Stimulated activated CD4-positive, alpha-beta T cell treated with anti-CD3 and anti-CD28 coated beads, Interleukin-4, amount 100 ng/mL, for 4 hours (primary cell): ENCODE results near the gene PLEKHM1.
"Not testable (repeated sequence)": the region's sequence is repeated elsewhere in the genome, so short reads cannot be mapped to it uniquely, and the experiment has no call there.

ENCODE experiments used
- DNase-seq, 2 experiments: peaks; one replicate each; pipeline ENCODE4 v3.0.0-alpha.2; 2020

PLEKHM1 gene

DNA sequence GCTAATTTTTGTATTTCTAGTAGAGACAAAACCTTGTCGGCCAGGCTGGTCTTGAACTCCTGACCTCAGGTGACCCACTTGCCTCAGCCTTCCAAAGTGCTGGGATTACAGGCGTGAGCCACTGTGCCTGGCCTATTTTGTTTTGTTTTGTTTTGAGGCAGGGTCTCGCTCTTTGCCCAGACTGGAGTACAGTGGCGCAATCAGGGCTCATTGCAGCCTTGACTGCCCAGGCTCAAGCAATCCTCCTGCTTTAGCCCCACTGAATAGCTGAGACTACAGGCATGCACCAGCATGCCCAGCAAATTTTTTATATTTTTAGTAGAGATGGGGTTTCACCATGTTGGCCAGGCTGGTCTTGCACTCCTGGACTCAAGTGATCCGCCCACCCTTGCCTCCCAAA is 30.1 kb downstream of the PLEKHM1 start:
- DNase-seq = not testable (repeated sequence)

DNA sequence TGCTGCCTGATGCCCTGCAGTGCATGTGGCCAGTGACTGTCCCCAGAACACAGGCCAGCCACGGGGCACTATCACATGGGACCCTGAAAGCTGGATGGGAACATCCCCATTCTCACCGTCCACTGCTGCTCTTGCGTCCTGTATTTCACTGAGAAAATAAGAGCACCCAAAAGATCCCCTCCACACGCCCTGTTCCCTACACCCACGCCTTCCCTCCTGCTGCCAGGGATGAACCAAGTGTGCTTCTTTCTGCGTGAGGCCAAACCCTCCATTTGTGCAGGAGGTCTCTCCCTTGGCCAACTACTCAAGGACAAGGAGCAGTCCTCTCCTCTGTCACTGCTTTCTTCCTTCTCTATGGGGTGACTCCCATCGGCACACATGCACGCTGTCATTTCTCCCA is 36.2 kb downstream of the PLEKHM1 start:
- not testable (repeated sequence) for DNase-seq

DNA sequence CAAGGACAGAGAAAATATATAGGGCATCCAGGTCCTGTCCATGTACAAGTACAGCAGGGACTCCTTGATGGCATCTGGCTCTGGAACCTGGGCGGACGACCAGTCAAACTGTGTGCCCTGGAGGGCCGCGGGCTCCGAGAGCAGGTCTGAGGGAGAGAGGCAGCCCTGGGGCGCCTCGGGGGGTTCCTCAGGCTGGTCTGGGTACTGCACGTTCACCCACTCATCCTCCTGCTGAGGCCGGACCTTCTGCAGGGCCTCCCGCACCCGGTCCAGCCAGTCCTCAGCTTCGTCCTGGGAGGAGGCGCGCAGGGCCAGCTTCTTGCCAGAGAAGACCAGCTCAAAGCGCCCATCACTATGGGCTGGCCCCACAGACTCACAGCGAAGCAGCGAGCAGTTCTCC is 36.8 kb downstream of the PLEKHM1 start:
- DNase-seq = not testable (repeated sequence)

DNA sequence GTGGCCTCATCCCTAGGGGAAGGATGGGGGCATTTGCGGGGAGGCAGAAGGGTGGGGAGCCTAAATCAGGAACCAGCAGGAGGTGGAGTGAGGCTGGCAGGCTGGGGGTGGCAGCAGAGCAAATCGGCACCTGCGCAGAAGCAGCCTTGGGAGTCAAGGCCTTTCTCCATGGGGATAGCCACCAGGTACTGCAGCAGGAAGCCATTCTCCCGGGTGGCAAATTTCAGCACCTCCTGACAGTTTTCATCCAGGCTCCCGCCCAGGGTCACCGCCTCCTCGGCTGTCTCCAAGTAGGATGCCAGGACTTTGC is 37.3 kb downstream of the PLEKHM1 start:
- DNase-seq = not testable (repeated sequence)

DNA sequence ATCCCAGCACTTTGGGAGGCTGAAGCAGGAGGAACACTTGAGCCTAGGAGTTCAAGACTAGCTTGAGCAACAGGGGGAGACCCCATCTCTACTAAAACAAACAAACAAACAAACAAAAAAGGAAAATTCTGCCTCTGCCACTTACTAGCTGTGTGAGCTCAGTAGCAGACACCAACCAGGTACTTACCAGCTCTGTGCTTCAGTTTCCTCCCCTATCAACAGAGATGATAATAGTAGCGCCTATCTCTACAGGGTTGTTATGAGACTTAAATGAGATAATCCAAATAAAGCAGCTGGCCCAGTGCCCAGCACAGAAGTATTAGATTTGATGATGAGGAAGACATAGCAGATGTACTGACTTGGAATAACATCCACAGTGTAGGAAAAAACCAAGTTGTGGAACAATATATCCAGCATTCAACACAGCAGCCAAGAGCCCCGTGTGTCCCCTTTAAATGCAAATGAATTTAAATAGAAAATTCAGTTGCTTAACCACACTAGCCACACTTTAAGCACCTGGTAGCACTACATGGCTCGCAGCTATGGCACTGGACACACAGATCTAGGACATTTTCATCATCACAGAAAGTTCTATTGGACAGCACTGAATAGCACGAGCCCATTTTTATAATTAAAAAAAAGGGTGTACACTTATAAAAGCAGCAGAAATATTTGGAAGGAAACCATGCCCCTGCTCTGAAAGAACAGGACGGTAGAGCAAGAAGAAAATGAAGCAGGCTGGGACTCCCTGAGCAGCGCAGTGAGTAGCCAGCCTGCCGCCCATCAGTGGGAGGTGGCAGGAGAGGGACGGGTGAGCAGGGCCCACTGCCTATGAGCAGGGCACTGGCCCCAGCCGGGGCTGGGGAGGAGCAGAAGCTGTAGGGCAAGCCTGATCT is 37.9 kb downstream of the PLEKHM1 start:
- DNase-seq = not testable (repeated sequence)

DNA sequence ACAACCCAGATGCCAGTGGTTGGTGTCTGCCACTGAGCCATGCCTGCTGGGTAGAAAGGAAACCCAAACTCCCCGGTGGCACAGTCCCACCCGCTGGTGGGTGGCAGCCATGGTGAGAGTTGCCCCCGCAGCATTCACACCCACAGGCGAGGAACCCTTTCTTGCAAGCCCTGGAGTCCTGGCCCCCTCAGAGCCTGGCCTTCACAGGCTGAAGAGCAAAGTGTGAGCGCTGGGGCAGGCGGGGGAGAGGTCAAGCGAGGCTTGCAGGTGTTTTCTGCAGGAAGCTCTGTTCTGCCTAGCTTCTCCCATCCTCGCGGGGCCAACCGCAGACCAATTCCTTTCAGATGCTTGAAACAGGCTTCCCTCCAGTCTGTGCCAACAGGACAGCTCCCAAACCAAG is 38.9 kb downstream of the PLEKHM1 start:
- DNase-seq = not testable (repeated sequence)

DNA sequence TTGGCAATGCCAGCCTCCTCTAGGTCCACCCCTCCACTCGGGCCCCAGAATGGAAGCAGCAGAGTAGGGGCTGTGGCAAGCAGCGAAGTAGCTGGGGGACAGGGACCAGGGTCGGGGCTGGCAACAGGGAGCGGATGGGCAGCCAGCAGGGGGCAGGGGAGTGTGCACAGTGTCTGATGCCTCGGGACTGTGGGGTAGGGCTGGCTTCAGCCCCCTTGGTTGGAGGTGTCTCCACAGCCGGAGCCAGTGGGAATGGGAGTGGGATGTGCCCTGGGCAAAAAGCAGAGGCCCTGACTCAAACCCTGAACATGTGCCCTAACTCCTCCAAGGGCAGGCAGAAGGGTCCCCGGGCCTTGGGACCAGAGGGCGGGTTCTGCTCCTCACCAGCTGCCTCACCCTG is 39.4 kb downstream of the PLEKHM1 start:
- no peak for DNase-seq

DNA sequence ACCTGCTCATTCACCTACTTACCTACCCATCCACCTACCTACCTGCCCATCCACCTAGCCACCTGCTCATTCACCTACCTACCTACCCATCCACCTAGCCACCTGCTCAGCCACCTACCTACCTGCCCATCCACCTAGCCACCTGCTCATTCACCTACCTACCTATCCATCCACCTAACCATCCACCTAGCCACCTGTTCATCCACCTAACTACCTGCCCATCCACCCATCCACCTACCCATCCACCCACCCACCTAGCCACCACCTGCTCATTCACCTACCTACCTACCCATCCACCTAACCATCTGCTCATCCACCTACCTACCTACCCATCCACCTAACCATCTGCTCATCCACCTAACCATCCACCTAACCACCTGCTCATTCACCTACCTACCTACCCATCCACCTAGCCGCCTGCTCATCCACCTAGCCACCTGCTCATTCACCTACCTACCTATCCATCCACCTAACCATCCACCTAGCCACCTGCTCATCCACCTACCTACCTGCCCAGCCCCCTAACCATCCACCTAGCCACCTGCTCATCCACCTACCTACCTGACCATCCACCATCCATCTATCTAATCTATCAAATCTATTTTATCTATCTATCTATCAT is 40.7 kb downstream of the PLEKHM1 start:
- not testable (repeated sequence) for DNase-seq

DNA sequence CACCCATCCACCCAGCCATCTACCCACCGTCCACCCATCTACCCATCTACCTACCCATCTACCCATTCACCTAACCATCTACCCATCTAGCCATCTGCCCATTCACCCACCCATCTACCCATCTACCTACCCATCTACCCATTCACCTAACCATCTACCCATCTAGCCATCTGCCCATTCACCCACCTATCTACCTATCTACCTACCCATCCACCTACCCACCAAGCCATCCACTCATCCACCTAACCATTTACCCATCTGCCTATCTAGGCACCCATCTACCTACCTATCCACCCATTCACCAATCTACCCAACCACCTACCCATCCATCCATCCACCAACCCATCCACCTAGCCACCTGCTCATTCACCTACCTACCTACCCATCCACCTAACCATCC is 41.3 kb downstream of the PLEKHM1 start:
- DNase-seq = not testable (repeated sequence)

DNA sequence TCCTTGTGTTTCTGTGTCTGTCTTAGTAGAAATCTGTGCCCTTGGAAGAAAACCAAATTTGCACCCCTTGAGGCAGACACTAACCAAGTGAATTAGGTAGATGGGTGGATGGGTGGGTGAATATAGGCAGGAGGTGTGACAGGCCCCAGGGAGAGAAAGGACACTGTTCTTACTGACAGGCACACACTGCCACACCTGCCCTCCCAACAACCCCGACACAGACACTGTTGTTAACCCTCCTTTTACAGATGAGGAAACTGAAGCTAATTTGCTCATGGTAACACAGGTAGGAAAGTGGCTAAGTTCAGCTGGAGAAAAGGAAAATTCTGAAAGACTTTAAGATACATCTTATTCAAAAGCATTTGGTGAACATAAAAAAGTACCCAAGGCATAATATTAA is 42.0 kb downstream of the PLEKHM1 start:
- DNase-seq = not testable (repeated sequence)

DNA sequence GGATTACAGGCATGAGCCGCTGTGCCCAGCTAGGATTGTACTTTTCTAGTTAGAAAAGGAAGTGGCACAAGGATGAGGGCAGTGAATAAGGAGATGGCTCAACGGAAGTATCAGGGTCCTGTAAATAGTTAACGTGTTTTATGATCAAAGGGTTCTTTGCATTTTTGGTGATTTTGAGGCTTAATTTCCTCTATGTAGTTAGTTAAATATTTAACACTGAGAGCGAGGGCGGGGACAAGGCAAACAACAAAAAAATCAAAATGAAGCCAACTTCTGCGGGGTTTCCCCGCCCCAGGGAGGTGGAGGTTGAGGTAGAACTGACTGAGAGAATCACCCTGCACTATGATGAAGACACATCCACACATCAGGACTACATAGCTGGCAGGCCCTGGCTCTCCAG is 42.5 kb downstream of the PLEKHM1 start:
- not testable (repeated sequence) for DNase-seq

DNA sequence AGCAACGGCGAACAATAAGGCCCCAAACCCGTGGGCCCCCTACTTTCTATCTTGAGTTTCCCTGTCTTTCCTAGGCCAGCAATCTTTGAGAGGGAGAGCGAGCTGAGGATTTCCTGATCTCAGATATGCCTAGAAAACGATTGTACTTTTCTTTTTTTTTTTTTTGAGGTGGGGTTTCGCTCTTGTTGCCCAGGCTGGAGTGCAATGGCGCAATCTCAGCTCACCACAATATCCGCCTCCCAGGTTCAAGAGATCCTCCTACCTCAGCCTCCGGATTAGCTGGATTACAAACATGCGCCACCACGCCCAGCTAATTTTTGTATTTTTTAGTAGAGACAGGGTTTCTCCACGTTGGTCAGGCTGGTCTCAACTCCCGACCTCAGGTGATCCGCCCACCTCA is 42.9 kb downstream of the PLEKHM1 start:
- not testable (repeated sequence) for DNase-seq

DNA sequence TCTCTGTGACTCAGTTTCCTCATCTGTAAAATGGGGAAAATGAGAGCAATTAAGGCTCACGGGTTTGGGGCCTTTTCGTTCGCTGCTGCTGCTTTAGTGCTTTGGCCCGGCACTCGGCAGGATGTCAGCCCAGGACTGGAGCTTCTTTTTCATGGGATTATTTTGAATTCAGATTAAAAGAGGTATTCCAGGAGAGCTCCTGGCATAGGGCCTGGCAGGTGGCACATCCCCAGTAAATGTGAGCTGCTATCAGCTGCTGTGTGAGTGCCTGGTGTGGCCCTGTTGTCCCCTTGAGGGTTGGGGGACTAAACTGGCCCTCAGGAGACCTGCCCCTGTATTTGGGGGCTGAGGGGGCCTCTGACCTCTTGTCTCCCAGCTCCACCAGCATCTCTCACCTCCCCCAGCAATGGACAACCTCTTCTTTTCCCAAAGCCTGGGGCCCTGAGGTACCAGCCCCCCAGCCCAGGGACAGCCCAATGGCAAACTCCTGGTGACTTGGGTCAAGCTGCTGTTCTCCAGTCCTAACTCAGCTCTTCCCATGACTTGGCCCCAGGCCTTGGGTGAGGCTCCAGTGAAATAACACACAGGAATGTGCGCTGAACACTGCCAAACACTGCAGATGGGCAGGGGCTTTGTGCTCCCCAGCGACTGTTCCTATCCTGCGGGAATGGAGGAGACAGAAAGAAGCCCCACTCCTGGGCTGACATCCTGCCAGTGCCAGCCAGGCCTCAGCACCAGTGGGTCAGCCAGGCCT is 43.5 kb downstream of the PLEKHM1 start:
- not testable (repeated sequence) for DNase-seq

DNA sequence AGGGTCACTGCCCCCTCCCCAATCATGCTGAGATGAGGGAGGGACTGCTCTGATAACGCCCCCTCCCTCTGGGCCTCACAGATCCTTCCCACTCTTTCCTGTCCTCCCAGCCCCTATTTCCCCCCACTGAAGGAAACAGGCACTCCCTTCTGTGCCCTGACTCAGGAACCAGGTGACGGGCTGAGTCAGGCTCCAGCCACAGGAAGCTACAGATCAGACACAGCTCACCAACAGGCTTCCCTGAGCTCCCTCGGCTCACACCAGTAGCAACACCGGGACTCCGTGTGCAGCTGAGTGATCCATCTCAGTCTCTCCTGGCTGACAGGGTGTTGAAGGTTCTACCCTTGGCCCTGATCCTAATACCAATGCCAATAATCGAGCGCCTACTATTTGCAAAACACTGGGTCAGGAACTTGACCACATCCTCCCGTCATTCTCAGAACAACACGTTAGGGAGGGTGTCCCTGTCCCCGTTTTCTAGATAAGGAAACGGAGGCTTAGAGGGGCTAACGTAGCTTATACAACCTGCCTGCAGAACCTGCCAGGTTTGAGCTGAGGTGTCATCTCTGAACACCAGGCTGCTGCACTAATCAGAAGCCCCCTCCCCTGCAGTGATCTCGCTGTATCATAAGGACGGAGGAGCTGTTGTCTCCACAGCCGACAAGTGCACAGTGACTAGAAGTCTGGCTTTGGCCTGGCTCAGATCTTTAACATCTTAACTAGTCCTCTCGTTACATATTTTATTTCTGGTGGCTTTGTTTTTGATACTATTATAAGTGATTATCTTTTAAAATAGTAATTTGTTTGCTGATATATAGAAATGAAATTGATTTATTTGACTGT is 44.4 kb downstream of the PLEKHM1 start:
- peak in 1 of 2 experiments; percentile 23 for DNase-seq

DNA sequence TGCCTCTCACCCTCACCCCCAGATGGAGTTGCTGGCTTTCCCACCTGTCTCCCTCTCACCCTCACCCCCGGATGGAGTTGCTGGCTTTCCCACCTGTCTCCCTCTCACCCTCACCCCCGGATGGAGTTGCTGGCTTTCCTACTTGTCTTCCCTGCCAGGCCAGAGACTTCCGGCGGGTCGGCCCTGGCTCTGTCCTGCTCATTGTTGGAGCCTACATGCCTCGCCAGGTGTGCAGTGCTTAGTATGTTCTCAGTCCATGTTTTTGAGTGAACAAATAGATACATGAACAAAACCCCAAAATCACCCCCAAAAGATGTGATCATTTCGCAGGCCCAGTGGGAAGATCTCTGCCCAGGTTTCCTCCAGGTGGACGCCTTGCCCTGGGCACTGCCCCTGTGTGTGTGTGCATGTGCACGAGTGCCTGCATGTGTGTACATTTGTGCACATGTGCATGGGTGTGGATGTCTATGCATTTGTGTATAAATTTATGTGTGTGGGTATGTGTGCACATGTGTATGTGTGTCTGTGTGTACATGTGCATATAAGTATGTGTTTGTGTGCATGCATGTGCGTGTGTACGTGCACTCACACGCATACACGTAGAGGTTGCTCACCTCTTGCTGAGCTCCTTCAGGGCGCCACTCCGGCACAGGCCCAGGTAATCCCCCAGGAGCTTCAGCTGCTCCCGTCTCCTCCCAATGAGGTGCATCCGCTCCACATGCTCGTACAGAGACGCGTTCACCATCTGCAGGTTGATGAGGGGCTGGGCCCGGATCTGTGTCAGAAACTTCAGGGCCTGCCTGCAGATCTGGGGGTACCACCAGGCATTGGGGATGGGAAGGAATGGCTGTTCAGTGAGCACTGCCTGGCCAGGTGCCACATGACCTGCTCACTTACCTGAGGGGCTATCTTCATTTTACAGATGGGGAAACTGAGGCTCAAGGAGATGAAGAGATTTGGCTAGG is 45.4 kb downstream of the PLEKHM1 start:
- not testable (repeated sequence) for DNase-seq

DNA sequence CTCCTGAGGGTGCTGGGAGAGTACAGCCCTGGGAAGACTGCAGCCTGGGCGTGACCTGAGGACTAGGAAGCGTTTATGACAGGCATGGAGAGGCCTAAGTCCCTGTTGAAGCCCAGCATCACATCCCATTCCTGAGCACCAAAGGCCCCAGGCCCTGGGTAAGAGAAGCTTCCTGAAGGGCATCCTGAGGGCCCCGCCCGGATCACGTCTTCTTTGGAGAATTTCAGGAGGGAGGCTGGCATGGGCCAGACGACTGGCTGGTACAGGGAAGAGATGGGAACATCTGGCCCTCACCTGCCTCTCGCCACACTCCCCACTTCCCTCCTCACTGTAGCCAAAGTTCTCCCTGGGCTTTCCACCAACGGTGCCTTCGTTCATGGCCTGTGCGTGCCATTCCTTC is 46.2 kb downstream of the PLEKHM1 start:
- DNase-seq = not testable (repeated sequence)

DNA sequence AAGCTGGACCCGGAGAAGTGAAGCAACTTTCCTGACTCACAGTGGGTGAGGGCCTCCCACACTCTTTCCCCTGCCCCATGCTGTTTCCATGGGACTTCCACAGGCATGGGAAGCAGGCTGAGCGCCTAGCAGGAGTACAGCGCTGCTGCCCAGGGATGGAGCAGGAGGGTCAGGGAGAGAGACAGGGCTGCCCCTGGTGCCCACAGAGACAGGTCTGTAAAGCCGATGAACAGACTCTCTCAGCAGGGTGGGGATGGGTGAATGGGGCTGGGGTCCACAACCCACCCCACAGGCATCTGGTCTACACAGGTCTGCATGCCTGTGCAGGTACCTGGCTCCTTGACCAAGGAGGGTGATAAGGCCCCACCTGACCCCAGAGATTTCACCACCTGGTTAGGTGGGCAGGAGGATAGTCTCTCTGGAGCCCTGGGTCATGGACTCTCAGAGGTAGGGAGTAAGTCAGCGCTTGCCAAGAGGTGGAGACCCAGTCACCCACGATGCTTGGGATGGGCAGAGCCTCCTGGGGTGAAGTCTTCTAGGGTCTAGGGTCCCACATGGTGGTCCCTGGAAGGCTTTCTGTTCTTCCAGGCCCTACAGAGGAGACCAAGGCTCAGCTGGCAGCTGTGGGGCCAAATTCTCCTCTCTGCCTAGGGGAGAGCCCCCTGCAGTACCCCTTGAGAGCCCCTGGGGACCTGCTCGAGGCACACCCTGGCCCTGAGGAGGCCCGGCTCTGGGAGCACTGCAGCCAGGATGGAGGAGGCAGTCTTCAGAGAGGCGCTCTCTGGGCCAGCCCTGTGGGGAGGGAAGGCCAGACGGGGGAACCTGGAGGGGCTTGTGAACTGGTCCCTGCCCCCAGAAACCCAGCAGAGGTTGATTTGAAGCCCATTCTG is 46.9 kb downstream of the PLEKHM1 start:
- not testable (repeated sequence) for DNase-seq

DNA sequence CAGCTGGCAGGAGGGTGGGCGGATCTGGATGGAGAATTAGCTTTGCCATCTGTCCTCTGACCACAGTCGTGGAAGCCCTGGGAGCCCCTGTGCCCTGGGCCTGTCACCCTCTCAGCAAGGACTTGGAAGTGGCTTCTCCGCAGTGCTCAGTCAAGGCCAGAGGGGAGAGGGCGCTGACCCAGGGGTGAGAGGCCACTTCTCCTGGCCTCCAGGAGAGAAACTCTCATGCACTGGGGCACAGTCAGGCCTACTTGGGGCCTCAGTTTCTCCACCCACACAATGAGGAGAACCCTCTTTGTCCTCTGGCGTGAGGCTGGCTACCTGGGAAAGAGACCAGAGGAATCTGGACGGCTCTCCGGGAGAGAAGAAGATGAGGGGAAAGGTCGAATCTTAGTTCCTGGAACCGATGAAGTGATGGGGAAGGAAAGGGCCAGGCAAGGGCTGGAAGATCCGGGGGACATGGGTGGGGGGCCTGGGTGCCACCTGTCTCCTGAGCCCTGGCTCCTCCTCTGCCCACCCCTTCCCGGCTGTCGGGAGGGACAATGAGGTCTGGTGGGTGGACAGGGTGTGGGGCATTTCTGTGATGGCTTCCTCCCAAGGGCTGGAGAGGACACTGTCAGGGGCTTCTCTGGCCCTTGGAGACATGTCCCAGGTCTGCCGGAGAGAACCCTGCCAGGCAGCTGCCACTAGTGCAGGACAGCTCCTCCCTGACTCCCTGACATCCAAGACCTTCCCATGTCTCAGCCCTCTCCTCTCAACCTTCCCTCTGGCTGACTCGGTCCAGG is 48.8 kb downstream of the PLEKHM1 start:
- DNase-seq = no peak

DNA sequence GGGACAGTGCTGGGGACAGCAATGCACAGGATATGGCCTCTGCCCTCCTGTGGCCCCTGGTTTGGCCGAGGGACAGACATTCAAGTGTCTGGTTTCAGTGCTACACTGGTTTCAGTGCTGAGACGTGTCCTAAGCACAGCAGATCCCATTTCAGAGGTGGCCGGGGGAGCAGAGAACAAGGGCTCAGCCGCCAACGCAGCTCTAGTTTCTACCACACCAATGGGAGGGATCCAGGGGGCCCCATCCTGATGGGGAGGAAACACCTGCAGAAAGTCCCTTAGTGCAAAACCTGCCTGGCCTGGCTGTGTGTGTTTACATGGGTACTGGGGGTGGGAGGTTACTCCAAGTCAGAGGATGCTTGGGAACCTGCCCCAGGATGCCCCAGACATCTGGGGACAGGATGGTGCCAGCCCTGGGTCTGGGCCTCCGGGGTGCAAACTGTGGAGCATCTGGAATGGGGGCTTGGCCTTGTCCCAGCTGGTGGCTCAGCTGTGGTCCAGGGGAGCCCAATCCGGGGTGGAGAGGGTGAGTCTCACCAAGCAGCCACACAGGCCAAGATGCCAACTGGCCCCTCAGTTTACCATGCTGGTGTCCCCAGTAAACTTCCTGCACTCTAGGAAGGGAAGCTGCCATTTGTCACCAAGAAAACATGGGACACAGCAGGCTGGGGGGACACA is 49.5 kb downstream of the PLEKHM1 start:
- not testable (repeated sequence) for DNase-seq
